H1 (cell line): ENCODE data around the gene ZNF738. TPM values are rescaled to one million over a fixed set of nuclear protein-coding genes. Genes with fewer than 3 reads are reported as not detected.

Experiments used
- CTCF ChIA-PET: fragments of 300-600 bp; sonication (Branson Sonifier 250); formaldehyde crosslinking; loops from one replicate; lab custom pipeline; 2021; ENCODE audit not compliant: partially characterized antibody; lab: Charles Lee
- POLR2A ChIA-PET: fragments of 300-600 bp; sonication (Branson Sonifier 250); formaldehyde crosslinking; loops from one replicate; lab custom pipeline; 2021; ENCODE audit warnings: inconsistent platforms; ENCODE audit not compliant: partially characterized antibody; lab: Charles Lee
- DNase-seq, 2 experiments: peaks; one replicate each; pipeline versions ENCODE4 v3.0.0 to v3.0.0-alpha.2; 2010 to 2022; ENCODE audit warnings: low spot score in 2 of 2, low read depth in 1 of 2, mixed read lengths in 1 of 2
- FAIRE-seq: peaks from 2 replicates; lab custom pipeline; 2011; peaks lifted over from hg19 to GRCh38; lab: Jason Lieb, UNC
- H2AFZ ChIP-seq: 2 replicates; pipeline ENCODE4 v1.8.1; 2012; ENCODE audit warnings: low read length, inconsistent platforms
- H2AK5ac ChIP-seq: 2 replicates; pipeline ENCODE4 v1.6.1; 2013; ENCODE audit warnings: low read depth, low read length
- H2BK120ac ChIP-seq: replicated peaks from 2 replicates; pipeline ENCODE3; 2013; ENCODE audit warnings: low read depth, low read length, inconsistent platforms
- H2BK12ac ChIP-seq: 2 replicates; pipeline ENCODE4 v1.6.1; 2013; ENCODE audit warnings: low read depth, low read length
- H2BK15ac ChIP-seq: 2 replicates; pipeline ENCODE4 v1.6.1; 2013; ENCODE audit warnings: low read length
- H2BK20ac ChIP-seq: 2 replicates; pipeline ENCODE4 v1.6.1; 2013; ENCODE audit warnings: low read length
- H2BK5ac ChIP-seq: 2 replicates; pipeline ENCODE4 v1.6.1; 2013; ENCODE audit warnings: low read depth, low read length
- H3K14ac ChIP-seq: 2 replicates; pipeline ENCODE4 v1.6.1; 2013; ENCODE audit warnings: inconsistent platforms; ENCODE audit not compliant: insufficient read length
- H3K18ac ChIP-seq: 2 replicates; pipeline ENCODE4 v1.6.1; 2013; ENCODE audit warnings: low read length; ENCODE audit errors: extremely low read depth
- H3K23ac ChIP-seq: 2 replicates; pipeline ENCODE4 v1.6.1; 2013; ENCODE audit warnings: inconsistent platforms; ENCODE audit not compliant: insufficient read length
- H3K23me2 ChIP-seq: 2 replicates; pipeline ENCODE4 v1.6.1; 2013; ENCODE audit warnings: low read depth, low read length
- H3K27ac ChIP-seq: 2 replicates; pipeline ENCODE4 v1.6.1; 2011; ENCODE audit warnings: low read depth, low read length, inconsistent platforms
- H3K27me3 ChIP-seq, 4 experiments: replicated peaks in 1 of 4; 1 replicate in 1 of 4; 2 replicates in 3 of 4; pipeline versions ENCODE4 v1.6.1 to v1.8.1; 2011 to 2013; ENCODE audit warnings: low read length in 3 of 4, mild to moderate bottlenecking in 3 of 4, inconsistent platforms in 2 of 4, mixed read lengths in 2 of 4, moderate library complexity in 1 of 4; ENCODE audit not compliant: control insufficient read depth in 3 of 4, insufficient read depth in 3 of 4; ENCODE audit errors: extremely low read depth in 1 of 4
- H3K36me3 ChIP-seq, 4 experiments: 2 replicates each; pipeline versions ENCODE4 v1.6.1 to v1.8.1; 2011 to 2013; ENCODE audit warnings: mild to moderate bottlenecking in 4 of 4, low read length in 3 of 4, moderate library complexity in 2 of 4, control low read depth in 1 of 4, inconsistent platforms in 1 of 4; ENCODE audit not compliant: insufficient read depth in 4 of 4, control insufficient read depth in 2 of 4
- H3K4ac ChIP-seq: replicated peaks from 2 replicates; pipeline ENCODE3; 2013; ENCODE audit warnings: low read length, low read depth, mixed read lengths, inconsistent platforms; ENCODE audit not compliant: insufficient read length
- H3K4me1 ChIP-seq, 4 experiments: replicated peaks in 1 of 4; 1 replicate in 1 of 4; 2 replicates in 3 of 4; pipeline versions ENCODE4 v1.6.1 to v1.8.1; 2011 to 2013; ENCODE audit warnings: low read length in 3 of 4, inconsistent platforms in 2 of 4, mixed read lengths in 1 of 4; ENCODE audit not compliant: insufficient read depth in 4 of 4, control insufficient read depth in 3 of 4
- H3K4me2 ChIP-seq, 2 experiments: 2 replicates each; pipeline versions ENCODE4 v1.6.1 to v1.8.1; 2011 to 2013; ENCODE audit warnings: low read depth in 2 of 2, low read length in 2 of 2, control low read depth in 1 of 2, inconsistent platforms in 1 of 2, mild to moderate bottlenecking in 1 of 2; ENCODE audit not compliant: insufficient read depth in 1 of 2
- H3K4me3 ChIP-seq, 4 experiments: fragments of 200-600, 300-600 bp in 1 of 4; sonication (generic), shearing (Covaris generic), sonication (Bioruptor Twin) in 1 of 4; 2 replicates each; pipeline versions ENCODE4 v1.5.1 to v1.8.1; 2011 to 2016; ENCODE audit warnings: low read length in 4 of 4, low read depth in 3 of 4, control low read depth in 2 of 4, inconsistent platforms in 2 of 4, mild to moderate bottlenecking in 2 of 4, mixed read lengths in 1 of 4, moderate library complexity in 1 of 4; ENCODE audit not compliant: insufficient read depth in 2 of 4; ENCODE audit errors: extremely low read depth in 1 of 4
- H3K56ac ChIP-seq: replicated peaks from 2 replicates; pipeline ENCODE3; 2013; ENCODE audit warnings: low read depth, mild to moderate bottlenecking, mixed read lengths, low read length, inconsistent platforms; ENCODE audit not compliant: insufficient read length
- H3K79me1 ChIP-seq: 2 replicates; pipeline ENCODE4 v1.6.1; 2013; ENCODE audit warnings: low read depth, low read length, control low read depth
- H3K79me2 ChIP-seq, 2 experiments: 2 replicates each; pipeline versions ENCODE4 v1.6.1 to v1.8.1; 2012 to 2013; ENCODE audit warnings: low read length in 2 of 2, mild to moderate bottlenecking in 2 of 2, inconsistent platforms in 1 of 2; ENCODE audit not compliant: insufficient read depth in 2 of 2, control insufficient read depth in 1 of 2
- H3K9ac ChIP-seq, 4 experiments: replicated peaks in 1 of 4; 1 replicate in 1 of 4; 2 replicates in 3 of 4; pipeline versions ENCODE4 v1.6.1 to v1.8.1; 2011 to 2013; ENCODE audit warnings: low read depth in 3 of 4, low read length in 3 of 4, control low read depth in 2 of 4, mild to moderate bottlenecking in 2 of 4, moderate library complexity in 2 of 4, inconsistent platforms in 1 of 4; ENCODE audit errors: extremely low read depth in 1 of 4
- H3K9me3 ChIP-seq, 2 experiments: 2 replicates each; pipeline versions ENCODE4 v1.6.1 to v1.8.1; 2012 to 2013; ENCODE audit warnings: mild to moderate bottlenecking in 2 of 2, moderate library complexity in 2 of 2, control low read depth in 1 of 2, inconsistent platforms in 1 of 2, low read depth in 1 of 2, low read length in 1 of 2, mixed read lengths in 1 of 2; ENCODE audit not compliant: insufficient read depth in 2 of 2
- H4K20me1 ChIP-seq, 2 experiments: replicated peaks in 1 of 2; 2 replicates each; pipeline versions ENCODE3 to v1.8.1; 2011 to 2013; ENCODE audit warnings: inconsistent platforms in 2 of 2, low read length in 2 of 2, mild to moderate bottlenecking in 1 of 2; ENCODE audit not compliant: insufficient read depth in 2 of 2, control insufficient read depth in 1 of 2
- H4K5ac ChIP-seq: 2 replicates; pipeline ENCODE4 v1.6.1; 2013; ENCODE audit warnings: low read length, low read depth, mixed read lengths, inconsistent platforms; ENCODE audit not compliant: insufficient read length
- H4K8ac ChIP-seq: 2 replicates; pipeline ENCODE4 v1.8.0; 2013; ENCODE audit warnings: mild to moderate bottlenecking, moderate library complexity, low read length, inconsistent platforms; ENCODE audit not compliant: insufficient read depth; ENCODE audit errors: extremely low read depth
- H4K91ac ChIP-seq: replicated peaks from 2 replicates; pipeline ENCODE3; 2013; ENCODE audit warnings: low read length, mixed read lengths, inconsistent platforms; ENCODE audit not compliant: insufficient read length
- ATF2 ChIP-seq: IDR thresholded peaks from 2 replicates; pipeline ENCODE4 v1.6.1; 2012; ENCODE audit warnings: low read length, inconsistent platforms
- BACH1 ChIP-seq: IDR thresholded peaks from 2 replicates; pipeline ENCODE4 v1.6.1; 2012; ENCODE audit warnings: low read length, improper control_type of control experiment
- BRCA1 ChIP-seq: IDR thresholded peaks from 2 replicates; pipeline ENCODE4 v1.6.1; 2012; ENCODE audit warnings: low read depth, low read length, improper control_type of control experiment
- KDM5A ChIP-seq: fragments of 200-600 bp; IDR thresholded peaks from 2 replicates; pipeline ENCODE4 v1.7.1; 2012; ENCODE audit warnings: mild to moderate bottlenecking, low read length, inconsistent platforms, mixed read lengths
- NANOG ChIP-seq: IDR thresholded peaks from 2 replicates; pipeline ENCODE4 v1.6.1; 2011; ENCODE audit warnings: low read length, low read depth, mild to moderate bottlenecking, inconsistent platforms; ENCODE audit not compliant: insufficient read depth, poor library complexity, severe bottlenecking
- POLR2A ChIP-seq, 2 experiments: IDR thresholded peaks; 1 replicate in 1 of 2; 2 replicates in 1 of 2; pipeline ENCODE4 v1.6.1; 2011; ENCODE audit warnings: low read depth in 2 of 2, low read length in 2 of 2, mild to moderate bottlenecking in 2 of 2; ENCODE audit errors: control extremely low read depth in 1 of 2
- POU5F1 ChIP-seq: IDR thresholded peaks from 2 replicates; pipeline ENCODE4 v1.6.1; 2011; ENCODE audit warnings: low read depth, mild to moderate bottlenecking, low read length, moderate library complexity
- RBBP5 ChIP-seq: IDR thresholded peaks from 2 replicates; pipeline ENCODE4 v1.7.1; 2012; ENCODE audit warnings: low read depth, mild to moderate bottlenecking, inconsistent platforms, low read length, moderate library complexity, borderline replicate concordance
- SIN3A ChIP-seq, 2 experiments: IDR thresholded peaks in 1 of 2; conservative IDR thresholded peaks in 1 of 2; 2 replicates each; pipeline ENCODE4 v1.6.1; 2011 to 2012; ENCODE audit warnings: low read length in 2 of 2, improper control_type of control experiment in 1 of 2, low read depth in 1 of 2, mild to moderate bottlenecking in 1 of 2
- SP1 ChIP-seq: IDR thresholded peaks from 2 replicates; pipeline ENCODE4 v1.6.1; 2011; ENCODE audit warnings: low read depth, low read length
- SP2 ChIP-seq: IDR thresholded peaks from 2 replicates; pipeline ENCODE4 v1.6.1; 2012; ENCODE audit warnings: mild to moderate bottlenecking, low read length, inconsistent platforms
- whole genome bisulfite sequencing, 2 experiments: shearing (Covaris generic) in 1 of 2; methylation state at CpG; one replicate each; pipeline versions ENCODE4 v1.1.6 to v1.1.7; 2013 to 2015; ENCODE audit warnings: low lambda C conversion rate in 2 of 2, mixed read lengths in 2 of 2, inconsistent platforms in 1 of 2, low coverage in 1 of 2, missing lambda C conversion rate in 1 of 2; ENCODE audit not compliant: insufficient replicate concordance in 2 of 2, insufficient coverage in 1 of 2, insufficient read length in 1 of 2; ENCODE audit errors: extremely low coverage in 1 of 2, missing lambda C conversion rate in 1 of 2; 5-methylcytosine and 5-hydroxymethylcytosine counted together
- polyA plus RNA-seq, 7 experiments: library from polyadenylated mRNA; depleted of rRNA in 3 of 7; stranded (reverse) in 5 of 7; unstranded in 2 of 7; fragments of >200 nt in 5 of 7; fragments of 200-250 nt in 2 of 7; gene quantifications; 1 replicate in 5 of 7; 2 replicates in 1 of 7; 4 replicates in 1 of 7; pipeline versions ENCODE4 v1.2.1 to v1.2.3, GENCODE V29; 2011 to 2013; ENCODE audit warnings: missing spikeins in 2 of 7, mixed read lengths in 2 of 7
- total RNA-seq: library from RNA; stranded (reverse); fragmentation: NEBNext Ultra II Directional; extraction: Animal tissue kit (Norgen Biotek cat#: 25700); gene quantifications from 2 replicates; pipeline ENCODE4 v1.2.1, GENCODE V29; 2021

ZNF738 gene
- total and polyA plus RNA-seq, 2 of the 8 experiments (the other 6 are each of a cell fraction or from before 2014, with no cell fraction given): 78.1 to 148 TPM

- no peak overlapping the region for H3K9ac ChIP-seq
- no peak overlapping the region for H2BK15ac ChIP-seq
- no peaks in the 10 kb centered on the region for H3K4me1 ChIP-seq
- no peak overlapping the region for H3K4ac ChIP-seq
- TF ChIP-seq NANOG (no peak), BRCA1 (no peak), SIN3A (conservative IDR thresholded peaks at IDR 0.05 in 1 of 2, IDR thresholded peaks at IDR 0.05 in 1 of 2; ENCODE audit: low read depth in 1 of 2, low read length in 2 of 2) (no peak), ATF2 (no peak), SP1 (no peak), POU5F1 (no peak), POLR2A (IDR thresholded peaks at IDR 0.05; ENCODE audit: control extremely low read depth in 1 of 2, low read depth in 2 of 2, low read length in 2 of 2) (no peak), RBBP5 (no peak), SP2 (no peak), KDM5A (no peak), BACH1 (no peak)
- TF ChIP-seq, all 59 proteins: peak for 0
- no peak overlapping the region for H4K5ac ChIP-seq
- FAIRE-seq (peak; percentile 60), DNase-seq (no peak)
- H2AK5ac ChIP-seq: no peak overlapping the region
- POLR2A ChIA-PET: interaction anchor here (0.5 to 2.6 kb wide), 4 partner anchors 11 to 1057 kb away, joined by 3 to 10 read pairs (median 3); no protein-coding TSS in a partner anchor
- H2BK120ac ChIP-seq: no peak overlapping the region
- H3K18ac ChIP-seq: no peak overlapping the region
- H3K4me3 ChIP-seq: no peak overlapping the region
- no peak overlapping the region for H2BK20ac ChIP-seq
- no peak overlapping the region for H3K23ac ChIP-seq
- no peak overlapping the region for H4K91ac ChIP-seq
- H2AFZ ChIP-seq: no peak overlapping the region
- H4K8ac ChIP-seq: no peak overlapping the region
- WGBS, 2 experiments: 86% methylated on average over 1 of the region's 1 CpG; no CpG with 5 or more reads in 1 of the 2 experiments
- H3K4me2 ChIP-seq: no peak overlapping the region
- H2BK12ac ChIP-seq: no peak overlapping the region
- no peaks in the 10 kb centered on the region for H3K9me3 ChIP-seq
- H2BK5ac ChIP-seq: no peak overlapping the region
- no peak overlapping the region for H3K14ac ChIP-seq
- no peaks in the 10 kb centered on the region for H3K23me2 ChIP-seq
- no peak overlapping the region for H3K27ac ChIP-seq
- H3K79me2 ChIP-seq: peaks cover 0 to 67% of the 10 kb centered on the region in 2 experiments; a peak in 3 of 4 replicates
- peaks cover 3% of the 10 kb centered on the region; the same call in 1 of the 2 replicates for H3K79me1 ChIP-seq
- peaks cover 0 to 43% (median 5%) of the 10 kb centered on the region in 4 experiments; a peak in 6 of 8 replicates for H3K36me3 ChIP-seq
- CTCF ChIA-PET: interaction anchor here (0.7 to 1.0 kb wide), 2 partner anchors 76 to 146 kb away, joined by 3 read pairs; no protein-coding TSS in a partner anchor
- no peaks in the 10 kb centered on the region for H4K20me1 ChIP-seq
- H3K27me3 ChIP-seq: no peaks in the 10 kb centered on the region
- H3K56ac ChIP-seq: no peak overlapping the region
Observed at GRCh38 chr19:21402303-21402985, 43.6 kb downstream of the ZNF738 start.
